ENCODE data around the gene TADA2A. TPM values are rescaled to one million over a fixed set of nuclear protein-coding genes. Genes with fewer than 3 reads are reported as not detected.

TADA2A gene
- total RNA-seq, 2 experiments from 2014 or later: 35.8 to 46.3 TPM

- Histone ChIP-seq H3K4me1 (ENCODE audit: insufficient read depth, low read length, poor library complexity, severe bottlenecking) (no peaks in the 10 kb centered on the region), H4K20me1 (ENCODE audit: insufficient read depth, low read length) (no peaks in the 10 kb centered on the region; the same call in 1 of the 2 replicates), H3K9me2 (ENCODE audit: insufficient read depth, low read length) (no peaks in the 10 kb centered on the region), H3K9me3 (ENCODE audit: low read length) (no peaks in the 10 kb centered on the region), H3K79me2 (ENCODE audit: insufficient read depth, low read depth, low read length) (0 out of 2 replicates have a peak, but pooled peaks cover 7% of the 10 kb centered on the region), H3K4me2 (ENCODE audit: low read length) (no peak overlapping the region), H3K36me3 (ENCODE audit: insufficient read depth, low read length) (peaks cover 89% of the 10 kb centered on the region), H3K27ac (ENCODE audit: low read depth, low read length, poor library complexity, severe bottlenecking) (no peak overlapping the region), H2AFZ (ENCODE audit: low read length) (no peak overlapping the region), H3K4me3 (ENCODE audit: low read depth, low read length, poor library complexity, severe bottlenecking) (no peak overlapping the region)
- intact Hi-C loops (cut with micrococcal nuclease; ENCODE audit: unreplicated experiment): no loop called here
- BruUV-seq (replicated peaks): no TSS peak
- POLR2A ChIA-PET: interaction anchor here (0.6 to 1.7 kb wide), 4 partner anchors 9 to 84 kb away, joined by 3 to 6 read pairs (median 4); no protein-coding TSS in a partner anchor
- no peak for DNase-seq (ENCODE audit: low spot score)
- CTCF ChIA-PET (ENCODE audit: unreplicated experiment): no interaction called here
- TF ChIP-seq EZH2phosphoT487 (IDR thresholded peaks at IDR 0.05; ENCODE audit: borderline replicate concordance, low read depth, low read length) (no peak), CTCF (conservative IDR thresholded peaks at IDR 0.05; ENCODE audit: low read length) (no peak)
These were observed 23.5 kb downstream of the TADA2A start for GRCh38 chr17:37430051-37430627.

GRCh38 chr17:37432671-37433070 is 26.0 kb downstream of the TADA2A start:
- H3K4me3 ChIP-seq (ENCODE audit: low read depth, low read length, poor library complexity, severe bottlenecking): no peak overlapping the region
- no peak overlapping the region for H3K4me2 ChIP-seq (ENCODE audit: low read length)
- intact Hi-C loops (cut with micrococcal nuclease; ENCODE audit: unreplicated experiment): no loop called here
- BruUV-seq (replicated peaks): no TSS peak
- peaks cover 76% of the 10 kb centered on the region for H3K36me3 ChIP-seq (ENCODE audit: insufficient read depth, low read length)
- no peak overlapping the region for H3K27ac ChIP-seq (ENCODE audit: low read depth, low read length, poor library complexity, severe bottlenecking)
- H3K9me3 ChIP-seq (ENCODE audit: low read length): no peaks in the 10 kb centered on the region
- no peaks in the 10 kb centered on the region for H3K9me2 ChIP-seq (ENCODE audit: insufficient read depth, low read length)
- ChIA-PET CTCF (ENCODE audit: unreplicated experiment) (no interaction called here), POLR2A (no interaction called here)
- no peak for DNase-seq (ENCODE audit: low spot score)
- no peak for TF ChIP-seq EZH2phosphoT487 (IDR thresholded peaks at IDR 0.05; ENCODE audit: borderline replicate concordance, low read depth, low read length)
- no peak for TF ChIP-seq CTCF (conservative IDR thresholded peaks at IDR 0.05; ENCODE audit: low read length)
- no peaks in the 10 kb centered on the region; the same call in 1 of the 2 replicates for H4K20me1 ChIP-seq (ENCODE audit: insufficient read depth, low read length)
- 0 out of 2 replicates have a peak, but pooled peaks cover 7% of the 10 kb centered on the region for H3K79me2 ChIP-seq (ENCODE audit: insufficient read depth, low read depth, low read length)
- no peak overlapping the region for H2AFZ ChIP-seq (ENCODE audit: low read length)
- H3K4me1 ChIP-seq (ENCODE audit: insufficient read depth, low read length, poor library complexity, severe bottlenecking): no peaks in the 10 kb centered on the region

- Histone ChIP-seq H3K9me3 (ENCODE audit: low read length) (no peaks in the 10 kb centered on the region), H3K36me3 (ENCODE audit: insufficient read depth, low read length) (peaks cover 78% of the 10 kb centered on the region), H3K9me2 (ENCODE audit: insufficient read depth, low read length) (no peaks in the 10 kb centered on the region), H3K4me2 (ENCODE audit: low read length) (no peak overlapping the region), H3K4me3 (ENCODE audit: low read depth, low read length, poor library complexity, severe bottlenecking) (no peak overlapping the region), H2AFZ (ENCODE audit: low read length) (no peak overlapping the region), H3K79me2 (ENCODE audit: insufficient read depth, low read depth, low read length) (no peaks in the 10 kb centered on the region), H4K20me1 (ENCODE audit: insufficient read depth, low read length) (no peaks in the 10 kb centered on the region), H3K27ac (ENCODE audit: low read depth, low read length, poor library complexity, severe bottlenecking) (no peak overlapping the region), H3K4me1 (ENCODE audit: insufficient read depth, low read length, poor library complexity, severe bottlenecking) (peaks cover 6% of the 10 kb centered on the region)
- no TSS peak for BruUV-seq (replicated peaks)
- peak; percentile 15 for DNase-seq (ENCODE audit: low spot score)
- TF ChIP-seq EZH2phosphoT487 (IDR thresholded peaks at IDR 0.05; ENCODE audit: borderline replicate concordance, low read depth, low read length) (no peak), CTCF (conservative IDR thresholded peaks at IDR 0.05; ENCODE audit: low read length) (peak; percentile 79)
- intact Hi-C loops (cut with micrococcal nuclease; ENCODE audit: unreplicated experiment): no loop called here
- CTCF ChIA-PET (ENCODE audit: unreplicated experiment): interaction anchor here (1.2 kb wide), 1 partner anchor 12 kb away, joined by 3 read pairs; no protein-coding TSS in a partner anchor
- POLR2A ChIA-PET: interaction anchor here (0.6 to 0.7 kb wide), 2 partner anchors 131 to 422 kb away, joined by 3 read pairs; no protein-coding TSS in a partner anchor
These were observed 31.5 kb downstream of the TADA2A start for GRCh38 chr17:37438141-37438540.
